Body of pancreas (tissue), 4 donors: ENCODE results near the gene ARHGAP22. TPM values are rescaled to one million over a fixed set of nuclear protein-coding genes. Genes with fewer than 3 reads are reported as not detected.

Experiments
- ATAC-seq: fragments of 150-250 bp; one replicate; pipeline ENCODE4 v1.9.1; 2016
- DNase-seq, 4 donors: peaks; one replicate each; pipeline ENCODE4 v3.0.0-alpha.2; 2019
- H3K27ac ChIP-seq, 4 donors: fragments of 200-600 bp; sonication (generic); 1 replicate in 3 of 4; 2 replicates in 1 of 4; pipeline versions ENCODE4 v1.5.1 to v1.6.1; 2016 to 2019; ENCODE audit warnings: mild to moderate bottlenecking in 1 of 4, mixed read lengths in 1 of 4, moderate library complexity in 1 of 4
- H3K27me3 ChIP-seq, 2 donors: fragments of 200-600 bp; sonication (generic); one replicate each; pipeline ENCODE4 v1.6.0; 2016; ENCODE audit warnings: mild to moderate bottlenecking in 1 of 2
- H3K36me3 ChIP-seq, 2 donors: fragments of 200-600 bp; sonication (generic); replicated peaks in 1 of 2; 2 replicates each; pipeline ENCODE4 v1.5.1; 2016; ENCODE audit warnings: low read depth in 2 of 2; ENCODE audit not compliant: insufficient read depth in 1 of 2
- H3K4me1 ChIP-seq: fragments of 200-600 bp; sonication (generic); one replicate; pipeline ENCODE4 v1.6.0; 2016
- H3K4me3 ChIP-seq, 2 donors: fragments of 200-600 bp; sonication (generic); 1 replicate in 1 of 2; 2 replicates in 1 of 2; pipeline ENCODE4 v1.5.1; 2016 to 2019
- H3K9me3 ChIP-seq, 3 donors: fragments of 200-600 bp; sonication (generic); 1 replicate in 2 of 3; 2 replicates in 1 of 3; pipeline ENCODE4 v1.5.1; 2016
- POLR2A ChIP-seq, 3 donors: fragments of 450-650 bp; IDR thresholded peaks; one replicate each; pipeline ENCODE4 v1.6.1; 2016; ENCODE audit warnings: antibody characterized with exemption in 3 of 3, mild to moderate bottlenecking in 2 of 3
- WGBS, 2 donors: methylation state at CpG; one replicate each; pipeline ENCODE4 v1.1.5; 2017; 5-methylcytosine and 5-hydroxymethylcytosine counted together
- intact Hi-C: fragments of 100-400 bp; cut with DNase I; formaldehyde crosslinking; loops from one replicate; pipeline ENCODE4 v1.15.1; 2023
- total RNA-seq, 2 donors: library from RNA; depleted of rRNA; stranded (reverse); fragments of >200 nt; gene quantifications; one replicate each; pipeline ENCODE4 v1.1.0, GENCODE V29; 2016
- TF ChIP-seq, protein P1 (sequence below), 7 experiments: fragments of 450-650 bp in 4 of 7; fragments of 200-600 bp in 3 of 7; sonication (generic) in 3 of 7; IDR thresholded peaks; one replicate each; pipeline ENCODE4 v1.5.1; 2016 to 2019; ENCODE audit warnings: antibody characterized with exemption in 7 of 7

Gene ARHGAP22
- total RNA-seq, 2 donors from 2014 or later: 1.6 to 4.6 TPM

DNA sequence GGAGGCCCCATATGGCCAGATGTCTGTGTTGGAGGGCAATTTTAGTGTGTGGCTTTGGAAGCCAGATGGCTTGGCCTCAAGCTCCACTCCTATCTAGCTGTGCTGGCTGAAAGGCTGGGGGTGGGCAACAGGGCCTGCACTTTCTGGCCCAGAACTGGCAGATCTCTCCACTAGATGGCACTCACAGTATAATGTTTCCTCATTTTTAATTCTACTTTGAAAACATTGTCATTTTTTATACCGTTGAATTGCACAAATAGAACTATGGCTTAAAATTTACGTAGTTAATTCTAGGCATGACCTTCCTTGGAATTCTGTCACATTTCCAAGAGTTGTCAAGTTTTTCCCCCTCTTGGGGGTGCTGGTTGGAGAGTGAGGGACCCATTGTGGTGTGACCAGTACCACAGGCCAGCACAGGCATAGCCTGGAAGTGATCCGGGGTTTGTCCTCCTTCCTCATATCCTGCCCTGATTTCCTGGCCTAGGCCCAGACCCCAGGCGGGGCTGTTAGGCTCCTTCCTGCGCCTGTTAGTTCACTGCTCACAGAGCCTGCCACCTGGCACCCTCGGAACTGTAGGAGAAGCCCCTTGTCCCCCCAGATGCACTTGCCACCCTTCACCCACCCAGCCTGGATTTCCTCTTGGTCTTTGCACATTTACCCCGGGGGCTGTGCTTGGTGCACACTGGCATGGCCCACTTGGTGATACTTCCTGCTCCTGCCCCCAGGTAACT is 52.8 kb downstream of the ARHGAP22 start:
- Histone ChIP-seq H3K9me3 (no peaks in the 10 kb centered on the region), H3K4me3 (no peak overlapping the region), H3K4me1 (no peaks in the 10 kb centered on the region), H3K27ac (no peak overlapping the region), H3K27me3 (no peaks in the 10 kb centered on the region), H3K36me3 (no peaks in the 10 kb centered on the region)
- intact Hi-C loops: no loop called here
- ATAC-seq (peak; percentile 15), DNase-seq (peak in 2 of 4 donors; percentile 31 to 42)
- TF ChIP-seq POLR2A (IDR thresholded peaks at IDR 0.05): no peak
- TF ChIP-seq, protein P1, sequence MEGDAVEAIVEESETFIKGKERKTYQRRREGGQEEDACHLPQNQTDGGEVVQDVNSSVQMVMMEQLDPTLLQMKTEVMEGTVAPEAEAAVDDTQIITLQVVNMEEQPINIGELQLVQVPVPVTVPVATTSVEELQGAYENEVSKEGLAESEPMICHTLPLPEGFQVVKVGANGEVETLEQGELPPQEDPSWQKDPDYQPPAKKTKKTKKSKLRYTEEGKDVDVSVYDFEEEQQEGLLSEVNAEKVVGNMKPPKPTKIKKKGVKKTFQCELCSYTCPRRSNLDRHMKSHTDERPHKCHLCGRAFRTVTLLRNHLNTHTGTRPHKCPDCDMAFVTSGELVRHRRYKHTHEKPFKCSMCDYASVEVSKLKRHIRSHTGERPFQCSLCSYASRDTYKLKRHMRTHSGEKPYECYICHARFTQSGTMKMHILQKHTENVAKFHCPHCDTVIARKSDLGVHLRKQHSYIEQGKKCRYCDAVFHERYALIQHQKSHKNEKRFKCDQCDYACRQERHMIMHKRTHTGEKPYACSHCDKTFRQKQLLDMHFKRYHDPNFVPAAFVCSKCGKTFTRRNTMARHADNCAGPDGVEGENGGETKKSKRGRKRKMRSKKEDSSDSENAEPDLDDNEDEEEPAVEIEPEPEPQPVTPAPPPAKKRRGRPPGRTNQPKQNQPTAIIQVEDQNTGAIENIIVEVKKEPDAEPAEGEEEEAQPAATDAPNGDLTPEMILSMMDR (IDR thresholded peaks at IDR 0.05): peak in 6 of 7 experiments; percentile 30 to 64 (median 52)
- 42 to 46% methylated on average over 6 to 7 of the region's 7 CpGs for WGBS, 2 donors

DNA sequence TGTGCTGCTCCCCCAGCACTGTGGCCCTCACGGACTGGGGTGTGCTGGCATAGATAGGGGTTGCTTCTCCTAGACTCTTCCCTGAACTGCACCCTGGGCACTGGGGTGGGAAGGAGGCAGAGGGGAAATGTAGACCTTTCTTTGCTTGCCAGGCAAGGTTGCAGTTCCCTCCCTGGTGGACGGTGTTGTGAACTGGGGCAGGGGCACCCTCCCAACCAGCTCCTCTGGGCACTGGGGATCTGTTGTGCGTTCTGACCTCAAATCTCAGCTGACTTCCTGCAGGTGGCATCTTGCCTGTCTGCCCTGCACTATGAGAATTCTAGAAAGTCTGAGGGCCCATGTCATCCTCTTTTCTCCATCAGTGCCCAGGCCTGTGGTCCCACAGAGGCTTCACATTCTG is 53.9 kb downstream of the ARHGAP22 start:
- WGBS, 2 donors: 55 to 58% methylated on average over 2 to 3 of the region's 3 CpGs
- intact Hi-C loops: no loop called here

DNA sequence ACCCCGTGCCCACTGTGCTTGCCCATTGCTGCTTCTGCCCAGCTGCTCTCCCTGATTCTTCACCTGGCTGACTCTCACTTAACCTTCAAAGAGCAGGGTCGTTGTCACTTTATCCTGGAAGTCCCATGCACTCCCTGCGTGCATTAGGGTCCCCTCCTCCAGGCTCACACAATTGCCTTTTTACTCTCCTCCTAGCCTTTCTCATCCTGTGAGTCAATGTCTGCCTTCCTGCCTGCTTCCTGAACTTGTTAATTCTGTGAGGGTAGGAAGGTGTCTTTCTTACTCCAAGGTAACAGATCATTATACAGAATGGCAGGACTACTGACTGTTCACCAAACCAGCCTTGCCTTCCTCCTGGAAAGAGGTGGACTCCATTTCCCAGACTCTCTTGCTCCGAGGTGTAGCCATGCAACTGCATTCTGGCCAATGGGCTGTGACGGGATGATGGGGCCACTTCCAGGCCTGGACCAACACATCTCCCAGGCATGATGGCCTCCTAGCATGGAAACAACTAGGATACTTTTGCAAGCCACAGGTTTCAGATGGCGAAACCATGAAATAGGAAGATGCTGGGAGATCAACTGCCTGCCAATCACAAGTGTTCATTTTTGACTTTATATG is 54.7 kb downstream of the ARHGAP22 start:
- TF ChIP-seq POLR2A (IDR thresholded peaks at IDR 0.05): no peak
- TF ChIP-seq, protein P1 (IDR thresholded peaks at IDR 0.05): no peak
- no peaks in the 10 kb centered on the region for H3K9me3 ChIP-seq
- WGBS, 2 donors: 81% methylated on average over 6 of the region's 6 CpGs
- ATAC-seq (no peak), DNase-seq (no peak)
- H3K4me1 ChIP-seq: no peaks in the 10 kb centered on the region
- H3K27ac ChIP-seq: no peak overlapping the region
- H3K4me3 ChIP-seq: no peak overlapping the region
- H3K27me3 ChIP-seq: no peaks in the 10 kb centered on the region
- intact Hi-C loops: no loop called here
- no peaks in the 10 kb centered on the region for H3K36me3 ChIP-seq

More for the DNA sequence above, 53.9 kb downstream of the ARHGAP22 start:
- DNase-seq: no peak
- Histone ChIP-seq H3K9me3 (no peaks in the 10 kb centered on the region), H3K36me3 (no peaks in the 10 kb centered on the region), H3K27me3 (no peaks in the 10 kb centered on the region), H3K4me1 (no peaks in the 10 kb centered on the region), H3K27ac (no peak overlapping the region), H3K4me3 (no peak overlapping the region)
- no peak for ATAC-seq
- TF ChIP-seq, protein P1 (IDR thresholded peaks at IDR 0.05): no peak
- no peak for TF ChIP-seq POLR2A (IDR thresholded peaks at IDR 0.05)

DNA sequence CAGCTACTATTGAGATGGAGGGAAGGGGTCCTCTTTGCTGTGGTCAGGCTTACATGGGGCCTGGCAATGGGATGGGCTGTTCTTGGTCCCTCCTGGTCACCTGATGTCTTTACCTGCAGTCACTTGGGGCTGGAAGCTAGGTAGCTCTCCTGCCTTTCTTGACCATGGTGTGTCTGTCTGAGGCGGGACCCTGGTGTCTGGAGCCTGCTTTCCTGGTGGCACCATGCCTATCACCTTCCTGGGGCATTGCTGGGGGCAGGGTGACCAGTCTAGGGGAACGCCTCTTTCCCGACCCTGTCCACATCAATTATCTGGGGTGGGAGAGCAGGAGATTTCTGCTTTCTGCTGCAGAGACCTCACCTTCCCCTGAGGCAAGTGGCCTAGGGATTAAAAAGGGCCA is 55.6 kb downstream of the ARHGAP22 start:
- TF ChIP-seq POLR2A (IDR thresholded peaks at IDR 0.05): no peak
- TF ChIP-seq, protein P1 (IDR thresholded peaks at IDR 0.05): no peak
- WGBS, 2 donors: 80 to 100% methylated on average over 1 to 3 of the region's 3 CpGs
- Histone ChIP-seq H3K4me1 (no peaks in the 10 kb centered on the region), H3K27me3 (no peaks in the 10 kb centered on the region), H3K27ac (no peak overlapping the region), H3K36me3 (no peaks in the 10 kb centered on the region), H3K9me3 (no peaks in the 10 kb centered on the region), H3K4me3 (no peak overlapping the region)
- ATAC-seq (no peak), DNase-seq (no peak)
- intact Hi-C loops: no loop called here
